ENCODE results near the gene FER.
A peak's percentile ranks its signal among the peaks of the same experiment; 100 is the strongest.

Gene FER

GRCh38 chr5:108937221-108937620, 189.5 kb downstream of the FER start:
- TF ChIP-seq, protein P1, sequence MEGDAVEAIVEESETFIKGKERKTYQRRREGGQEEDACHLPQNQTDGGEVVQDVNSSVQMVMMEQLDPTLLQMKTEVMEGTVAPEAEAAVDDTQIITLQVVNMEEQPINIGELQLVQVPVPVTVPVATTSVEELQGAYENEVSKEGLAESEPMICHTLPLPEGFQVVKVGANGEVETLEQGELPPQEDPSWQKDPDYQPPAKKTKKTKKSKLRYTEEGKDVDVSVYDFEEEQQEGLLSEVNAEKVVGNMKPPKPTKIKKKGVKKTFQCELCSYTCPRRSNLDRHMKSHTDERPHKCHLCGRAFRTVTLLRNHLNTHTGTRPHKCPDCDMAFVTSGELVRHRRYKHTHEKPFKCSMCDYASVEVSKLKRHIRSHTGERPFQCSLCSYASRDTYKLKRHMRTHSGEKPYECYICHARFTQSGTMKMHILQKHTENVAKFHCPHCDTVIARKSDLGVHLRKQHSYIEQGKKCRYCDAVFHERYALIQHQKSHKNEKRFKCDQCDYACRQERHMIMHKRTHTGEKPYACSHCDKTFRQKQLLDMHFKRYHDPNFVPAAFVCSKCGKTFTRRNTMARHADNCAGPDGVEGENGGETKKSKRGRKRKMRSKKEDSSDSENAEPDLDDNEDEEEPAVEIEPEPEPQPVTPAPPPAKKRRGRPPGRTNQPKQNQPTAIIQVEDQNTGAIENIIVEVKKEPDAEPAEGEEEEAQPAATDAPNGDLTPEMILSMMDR (IDR thresholded peaks at IDR 0.05; ENCODE audit: low read length, missing control alignments): no peak

DNA sequence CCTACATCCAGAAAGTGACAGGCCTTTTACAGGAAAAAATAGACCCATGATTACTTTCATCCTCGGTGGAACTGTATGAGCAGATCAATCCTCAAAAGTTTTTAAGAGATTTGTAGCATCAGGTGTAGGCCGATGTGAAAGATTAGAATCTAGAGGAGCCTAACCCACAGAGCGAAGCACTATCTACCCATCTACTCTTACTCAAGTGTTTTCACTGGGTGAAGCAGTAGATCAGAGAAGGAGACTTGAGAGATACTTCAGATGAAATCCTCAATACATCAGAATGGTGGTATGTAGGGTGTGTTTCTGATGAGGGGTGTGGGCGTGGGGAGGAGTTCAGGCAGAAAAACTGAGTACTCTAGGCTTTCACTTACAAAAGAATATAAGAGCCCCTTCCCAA, 192.8 kb downstream of the FER start:
- no peak for DNase-seq (ENCODE audit: low read depth)
- TF ChIP-seq, protein P1 (IDR thresholded peaks at IDR 0.05; ENCODE audit: low read length, missing control alignments): no peak
- no peak overlapping the region for H3K4me3 ChIP-seq (replicated peaks; ENCODE audit: low read depth, low read length)

More at GRCh38 chr5:108937221-108937620, 189.5 kb downstream of the FER start:
- peak; percentile 2 for DNase-seq (ENCODE audit: low read depth)
- H3K4me3 ChIP-seq (replicated peaks; ENCODE audit: low read depth, low read length): no peak overlapping the region

GRCh38 chr5:108941746-108942145, 194.0 kb downstream of the FER start:
- TF ChIP-seq, protein P1 (IDR thresholded peaks at IDR 0.05; ENCODE audit: low read length, missing control alignments): no peak
- no peak overlapping the region for H3K4me3 ChIP-seq (replicated peaks; ENCODE audit: low read depth, low read length)
- no peak for DNase-seq (ENCODE audit: low read depth)

- no peak overlapping the region for H3K4me3 ChIP-seq (replicated peaks; ENCODE audit: low read depth, low read length)
- TF ChIP-seq, protein P1 (IDR thresholded peaks at IDR 0.05; ENCODE audit: low read length, missing control alignments): no peak
- no peak for DNase-seq (ENCODE audit: low read depth)
These were observed 195.0 kb downstream of the FER start for GRCh38 chr5:108942701-108943100.

DNA sequence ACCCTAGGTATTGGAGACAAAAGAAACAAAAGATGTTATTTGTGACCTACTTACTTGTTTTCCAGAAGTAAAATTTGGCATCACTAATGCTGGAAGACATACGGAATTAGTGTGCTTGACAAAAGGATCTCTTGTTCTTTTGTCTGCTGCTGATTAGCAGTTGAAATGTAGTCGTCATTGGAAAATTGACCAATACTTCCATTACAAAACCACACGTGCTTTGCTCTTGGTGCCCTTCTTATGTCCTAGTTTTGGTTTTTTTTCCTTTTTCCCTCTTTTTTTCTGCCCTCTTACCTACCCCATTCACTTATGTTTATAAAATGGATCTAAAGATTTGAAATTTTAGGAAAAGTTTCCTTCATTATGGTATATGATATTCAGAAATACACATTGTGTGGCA, 197.4 kb downstream of the FER start:
- peak; percentile 22 for DNase-seq (ENCODE audit: low read depth)
- TF ChIP-seq, protein P1 (IDR thresholded peaks at IDR 0.05; ENCODE audit: low read length, missing control alignments): no peak
- no peak overlapping the region for H3K4me3 ChIP-seq (replicated peaks; ENCODE audit: low read depth, low read length)

DNA sequence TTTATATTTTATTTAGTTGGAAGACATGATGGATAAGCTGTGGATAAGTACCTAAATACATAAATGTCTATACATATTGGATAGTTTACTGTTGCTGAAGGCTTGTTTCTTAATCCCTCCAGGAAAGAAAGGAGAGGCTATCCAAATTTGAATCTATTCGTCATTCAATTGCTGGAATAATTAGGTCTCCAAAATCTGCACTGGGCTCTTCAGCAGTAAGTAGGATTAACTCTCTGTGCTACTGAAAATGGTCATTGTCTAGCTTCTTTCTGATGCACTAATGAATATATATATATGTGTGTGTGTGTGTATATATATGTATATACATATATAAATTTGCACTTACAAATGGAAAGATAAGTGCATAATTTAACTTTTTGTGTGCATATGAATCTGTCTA, 198.3 kb downstream of the FER start:
- TF ChIP-seq, protein P1 (IDR thresholded peaks at IDR 0.05; ENCODE audit: low read length, missing control alignments): no peak
- no peak for DNase-seq (ENCODE audit: low read depth)
- H3K4me3 ChIP-seq (replicated peaks; ENCODE audit: low read depth, low read length): no peak overlapping the region

DNA sequence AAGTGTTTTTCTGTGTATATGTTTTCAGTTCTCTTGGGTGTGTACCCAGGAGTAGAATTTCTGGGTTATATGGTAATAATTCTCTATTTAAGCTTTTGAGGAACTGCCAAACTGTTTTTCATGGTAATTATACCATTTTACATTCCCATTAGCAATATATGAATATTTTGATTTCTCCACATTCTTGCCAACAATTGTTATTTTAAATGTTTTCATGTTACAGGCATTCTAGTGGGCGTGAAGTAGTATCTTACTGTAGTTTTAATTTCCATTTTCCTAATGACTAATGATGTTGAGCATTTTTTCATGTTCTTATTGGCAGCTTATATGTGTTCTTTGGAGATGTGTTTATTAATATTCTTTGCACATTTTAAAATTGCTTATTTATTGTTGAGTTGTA, 199.5 kb downstream of the FER start:
- DNase-seq (ENCODE audit: low read depth): no peak
- H3K4me3 ChIP-seq (replicated peaks; ENCODE audit: low read depth, low read length): no peak overlapping the region
- TF ChIP-seq, protein P1 (IDR thresholded peaks at IDR 0.05; ENCODE audit: low read length, missing control alignments): no peak

Measured in fibroblast of pulmonary artery (primary cell).